ENCODE results near the gene NDUFB11.
"Not testable (repeated sequence)": the region's sequence is repeated elsewhere in the genome, so short reads cannot be mapped to it uniquely, and the experiment has no call there.

DNA sequence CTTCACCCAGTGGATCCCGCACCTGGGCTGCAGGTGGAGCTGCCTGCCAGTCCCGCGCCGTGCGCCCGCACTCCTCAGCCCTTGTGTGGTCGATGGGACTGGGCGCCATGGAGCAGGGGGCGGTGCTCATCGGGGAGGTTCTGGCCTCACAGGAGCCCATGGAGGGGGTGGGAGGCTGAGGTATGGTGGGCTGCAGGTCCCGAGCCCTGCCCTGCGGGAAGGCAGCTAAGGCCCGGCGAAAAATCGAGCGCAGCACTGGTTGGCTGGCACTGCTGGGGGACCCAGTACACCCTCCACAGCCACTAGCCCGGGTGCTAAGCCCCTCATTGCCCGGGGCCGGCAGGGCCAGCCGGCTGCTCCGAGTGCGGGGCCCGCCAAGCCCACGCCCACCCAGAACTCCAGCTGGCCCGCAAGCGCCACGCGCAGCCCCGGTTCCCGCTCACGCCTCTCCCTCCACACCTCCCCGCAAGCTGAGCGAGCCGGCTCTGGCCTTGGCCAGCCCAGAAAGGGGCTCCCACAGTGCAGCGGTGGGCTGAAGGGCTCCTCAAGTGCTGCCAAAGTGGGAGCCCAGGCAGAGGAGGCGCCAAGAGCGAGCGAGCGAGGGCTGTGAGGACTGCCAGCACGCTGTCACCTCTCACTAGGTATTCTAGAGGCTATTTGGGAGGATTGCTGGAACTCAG, 33.4 kb downstream of the NDUFB11 start:
- TF ChIP-seq CTCF, EZH2phosphoT487 (IDR thresholded peaks at IDR 0.05): not testable (repeated sequence)
